MV-4-11 (cell line): Measurements from ENCODE around the gene MAB21L2.
"Not testable (repeated sequence)": the region's sequence is repeated elsewhere in the genome, so short reads cannot be mapped to it uniquely, and the experiment has no call there.

Experiments
- DNase-seq: peaks from one replicate; lab custom pipeline; 2025; lab: John Stamatoyannopoulos, UW

Gene MAB21L2

GRCh38 chr4:150582146-150582872 is at the start of gene MAB21L2:
TSS of gene MAB21L2 (plus strand) at chr4:150582151. CDS start at chr4:150583030, 879 bp downstream.
- DNase-seq: no peak

- DNase-seq: no peak
These were observed 48.3 kb upstream of the MAB21L2 start for GRCh38 chr4:150533673-150534072.

GRCh38 chr4:150534818-150535217 is 47.1 kb upstream of the MAB21L2 start:
- no peak for DNase-seq

- not testable (repeated sequence) for DNase-seq
These were observed 44.0 kb upstream of the MAB21L2 start for GRCh38 chr4:150537911-150538310.

GRCh38 chr4:150540536-150540935 is 41.4 kb upstream of the MAB21L2 start:
- DNase-seq: no peak

- DNase-seq: no peak
These were observed 41.0 kb upstream of the MAB21L2 start for GRCh38 chr4:150540959-150541360.

- DNase-seq: no peak
These were observed 40.3 kb upstream of the MAB21L2 start for GRCh38 chr4:150541681-150542080.

- no peak for DNase-seq
These were observed 38.9 kb upstream of the MAB21L2 start for GRCh38 chr4:150543042-150543441.

GRCh38 chr4:150546286-150546685 is 35.7 kb upstream of the MAB21L2 start:
- DNase-seq: no peak

- no peak for DNase-seq
These were observed 34.7 kb upstream of the MAB21L2 start for GRCh38 chr4:150547154-150547838.

- DNase-seq: not testable (repeated sequence)
These were observed 24.1 kb upstream of the MAB21L2 start for GRCh38 chr4:150557811-150558210.

GRCh38 chr4:150561143-150561737 is 20.7 kb upstream of the MAB21L2 start:
- DNase-seq: no peak

GRCh38 chr4:150562250-150562649 is 19.7 kb upstream of the MAB21L2 start:
- DNase-seq: no peak

- DNase-seq: no peak
These were observed 19.2 kb upstream of the MAB21L2 start for GRCh38 chr4:150562751-150563150.

- DNase-seq: not testable (repeated sequence)
These were observed 17.0 kb upstream of the MAB21L2 start for GRCh38 chr4:150564967-150565366.

- no peak for DNase-seq
These were observed 14.9 kb upstream of the MAB21L2 start for GRCh38 chr4:150567070-150567469.

- no peak for DNase-seq
These were observed 12.5 kb upstream of the MAB21L2 start for GRCh38 chr4:150569384-150569987.

GRCh38 chr4:150569998-150570535 is 11.9 kb upstream of the MAB21L2 start:
- no peak for DNase-seq

GRCh38 chr4:150570862-150571261 is 11.1 kb upstream of the MAB21L2 start:
- DNase-seq: no peak

GRCh38 chr4:150572704-150573504 is 9.0 kb upstream of the MAB21L2 start:
- no peak for DNase-seq

- DNase-seq: no peak
These were observed 8.4 kb upstream of the MAB21L2 start for GRCh38 chr4:150573534-150573933.

- DNase-seq: no peak
These were observed 7.3 kb upstream of the MAB21L2 start for GRCh38 chr4:150574678-150575077.
